Activated naive CD4-positive, alpha-beta T cell treated with anti-CD3 and anti-CD28 coated beads, Interleukin-2, amount 50 U/mL, for 16 hours (primary cell): Measurements from ENCODE around the gene CYTH4.
A peak's percentile ranks its signal among the peaks of the same experiment; 100 is the strongest.
"Not testable (repeated sequence)": the region's sequence is repeated elsewhere in the genome, so short reads cannot be mapped to it uniquely, and the experiment has no call there.

Source experiments
- DNase-seq: peaks from one replicate; pipeline ENCODE4 v3.0.0-alpha.2; 2020

The CYTH4 gene

DNA sequence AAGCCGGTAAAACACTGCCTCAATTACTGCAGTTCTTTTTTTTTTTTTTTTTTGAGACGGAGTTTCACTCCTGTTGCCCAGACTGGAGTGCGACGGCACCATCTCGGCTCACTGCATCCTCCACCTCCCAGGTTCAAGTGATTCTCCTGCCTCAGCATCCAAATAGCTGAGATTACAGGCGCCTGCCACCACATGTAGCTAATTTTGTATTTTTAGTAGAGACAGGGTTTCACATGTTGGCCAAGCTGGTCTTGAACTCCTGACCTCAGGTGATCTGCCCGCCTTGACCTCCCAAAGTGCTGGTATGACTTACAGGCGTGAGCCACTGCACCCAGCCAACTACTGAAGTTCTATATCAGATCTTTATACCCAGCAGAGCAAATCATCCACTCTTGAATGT lies 30.5 kb upstream of the CYTH4 start:
- not testable (repeated sequence) for DNase-seq

DNA sequence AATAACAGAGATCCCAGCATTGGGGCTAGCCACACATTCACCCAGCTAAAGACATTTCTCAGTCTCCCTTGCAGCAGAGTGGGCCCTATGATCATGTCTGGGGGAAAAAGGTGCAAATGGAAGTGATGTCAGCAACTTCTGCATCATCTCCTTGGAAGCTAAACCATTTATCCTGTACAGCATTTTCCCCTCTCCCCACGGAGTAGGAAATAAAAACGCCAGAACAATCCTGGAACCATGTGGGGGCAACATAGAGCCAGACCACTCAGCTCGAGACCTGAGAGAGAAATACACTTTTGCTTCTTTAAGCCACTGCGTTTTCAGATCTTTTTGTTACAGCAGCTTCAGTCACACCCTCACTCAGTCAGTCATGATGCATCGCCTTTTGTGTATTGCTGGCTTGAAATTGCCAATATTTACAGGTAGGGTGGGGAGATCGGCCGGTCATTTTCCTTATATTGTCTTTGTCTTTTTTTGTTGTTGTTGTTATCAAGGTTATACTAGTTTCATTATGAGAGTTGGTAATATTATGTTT lies 29.1 kb upstream of the CYTH4 start:
- no peak for DNase-seq

DNA sequence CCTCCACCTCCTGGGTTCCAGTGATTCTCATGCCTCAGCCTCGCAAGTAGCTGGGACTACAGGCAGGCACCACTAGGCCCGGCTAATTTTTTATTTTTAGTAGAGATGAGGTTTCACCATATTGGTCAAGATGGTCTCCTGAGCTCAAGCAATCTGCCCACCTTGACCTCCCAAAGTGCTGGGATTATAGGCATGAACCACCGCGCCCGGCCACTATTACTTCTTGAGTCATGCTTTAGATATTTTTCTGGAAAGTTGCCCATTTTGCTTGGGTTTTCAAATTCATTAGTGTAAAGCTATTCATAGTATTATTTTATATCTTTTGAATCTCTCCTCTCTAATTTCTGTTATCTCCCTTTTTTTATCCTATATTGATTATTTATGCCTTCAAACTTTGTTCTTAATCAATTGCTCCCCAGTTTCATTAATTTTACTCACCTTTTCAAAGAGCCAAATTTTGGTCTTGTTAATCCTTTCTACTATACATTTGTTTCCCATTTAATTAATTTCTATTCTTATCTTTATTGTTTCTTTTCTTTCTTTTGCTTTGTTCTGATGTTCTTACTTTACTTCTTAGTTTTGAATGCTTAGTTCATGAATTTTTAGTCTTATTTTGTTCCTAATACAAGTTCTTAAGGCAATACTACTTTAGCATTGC lies 28.0 kb upstream of the CYTH4 start:
- no peak for DNase-seq

DNA sequence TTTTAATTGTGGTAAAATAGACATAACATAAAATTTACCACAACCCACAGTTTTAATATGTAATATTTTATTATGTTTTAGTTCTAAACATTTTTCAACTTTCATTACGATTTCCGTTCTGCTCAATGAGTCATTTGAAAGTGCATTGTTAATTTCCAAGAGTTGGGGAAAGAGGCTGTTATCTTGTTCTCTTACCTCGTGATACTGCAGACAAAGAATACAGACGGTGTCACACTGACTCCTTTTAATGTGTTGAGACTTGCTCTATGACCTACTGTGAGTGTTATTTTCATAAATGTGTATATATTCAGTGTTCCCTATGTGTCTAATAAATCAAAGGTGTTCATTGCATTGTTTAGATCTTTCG lies 27.5 kb upstream of the CYTH4 start:
- DNase-seq, result no peak

DNA sequence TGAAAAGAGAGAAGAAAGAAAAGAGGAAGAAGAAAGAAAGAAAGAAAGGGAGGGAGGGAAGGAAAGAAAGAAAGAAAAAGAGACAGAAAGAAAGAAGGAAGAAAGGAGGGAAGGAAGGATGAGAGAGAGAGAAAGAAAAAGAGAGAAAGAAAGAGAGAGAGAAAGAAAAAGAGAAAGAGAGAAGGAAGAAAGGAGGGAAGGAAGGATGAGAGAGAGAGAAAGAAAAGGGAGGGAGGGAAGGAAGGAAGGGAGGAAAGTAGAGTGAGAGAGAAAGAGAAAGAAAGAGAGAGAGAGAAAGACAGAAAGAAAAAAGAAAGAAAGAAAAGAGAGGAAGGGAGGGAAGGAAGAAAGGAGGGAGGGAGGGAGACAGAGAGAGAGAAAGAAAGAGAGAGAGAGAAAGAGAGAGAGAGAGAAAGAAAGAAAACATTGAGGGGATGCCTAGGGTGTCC lies 26.7 kb upstream of the CYTH4 start:
- no peak for DNase-seq

DNA sequence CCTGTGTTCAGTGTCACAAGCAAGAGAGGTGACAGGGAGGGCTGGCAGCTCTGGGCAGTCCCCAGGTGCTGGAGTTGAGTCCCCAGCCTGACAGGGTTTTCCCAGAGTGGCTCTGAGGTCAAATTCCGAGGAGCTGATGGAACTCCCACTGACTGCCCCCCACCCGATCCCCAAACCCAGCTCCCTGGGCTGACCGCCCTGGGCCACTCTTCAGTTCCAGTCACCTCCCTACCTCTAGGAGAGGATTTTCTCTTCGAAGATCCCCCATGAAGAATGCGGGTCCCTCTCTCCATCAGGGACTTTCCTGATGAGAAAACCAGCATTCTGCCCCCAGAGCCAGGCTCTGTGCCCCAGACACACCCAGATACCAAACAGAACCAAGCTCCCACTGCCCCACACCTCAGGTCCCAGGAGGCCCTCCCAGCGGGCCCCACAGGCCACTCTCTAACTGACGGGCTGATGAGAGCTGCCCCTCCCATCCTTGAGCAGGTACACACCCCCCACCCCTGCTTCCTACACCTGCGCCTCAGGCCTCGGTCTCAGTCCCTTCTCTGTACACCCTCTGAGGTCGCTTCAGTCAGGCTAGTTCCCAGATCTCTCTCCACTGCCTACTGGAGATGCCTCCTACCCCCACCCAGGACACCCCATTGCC lies 26.1 kb upstream of the CYTH4 start:
- no peak for DNase-seq

DNA sequence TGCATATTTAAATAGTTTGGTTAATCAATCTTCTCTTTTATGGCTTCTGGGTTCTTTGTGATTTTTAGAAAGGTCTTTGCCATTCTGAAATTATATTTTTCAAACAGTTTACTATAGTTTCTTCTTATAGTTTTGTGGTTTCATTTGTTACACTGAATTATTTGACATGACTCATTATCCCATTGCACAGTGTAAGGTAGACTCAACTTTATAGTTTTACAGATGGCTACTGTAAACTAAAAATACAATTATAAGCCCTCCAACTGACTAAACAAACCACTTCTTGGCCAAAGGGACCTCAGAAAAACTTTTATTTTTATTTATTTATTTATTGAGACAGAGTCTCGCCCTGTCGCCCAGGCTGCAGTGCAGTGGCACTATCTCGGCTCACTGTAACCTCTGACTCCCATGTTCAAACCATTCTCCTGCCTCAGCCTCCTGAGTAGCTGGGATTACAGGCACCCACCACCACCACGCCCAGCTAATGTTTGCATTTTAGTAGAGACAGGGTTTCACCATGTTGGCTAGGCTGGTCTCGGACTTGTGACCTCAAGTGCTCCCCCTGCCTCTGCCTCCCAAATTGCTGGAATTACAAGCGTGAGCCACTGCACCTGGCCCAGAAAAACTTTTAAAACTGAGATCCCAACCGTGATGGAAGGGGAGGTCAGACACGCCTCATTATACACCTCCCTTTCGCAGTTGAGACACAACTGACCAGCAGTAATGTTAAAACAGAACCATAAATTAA lies 24.1 kb upstream of the CYTH4 start:
- DNase-seq, result no peak

DNA sequence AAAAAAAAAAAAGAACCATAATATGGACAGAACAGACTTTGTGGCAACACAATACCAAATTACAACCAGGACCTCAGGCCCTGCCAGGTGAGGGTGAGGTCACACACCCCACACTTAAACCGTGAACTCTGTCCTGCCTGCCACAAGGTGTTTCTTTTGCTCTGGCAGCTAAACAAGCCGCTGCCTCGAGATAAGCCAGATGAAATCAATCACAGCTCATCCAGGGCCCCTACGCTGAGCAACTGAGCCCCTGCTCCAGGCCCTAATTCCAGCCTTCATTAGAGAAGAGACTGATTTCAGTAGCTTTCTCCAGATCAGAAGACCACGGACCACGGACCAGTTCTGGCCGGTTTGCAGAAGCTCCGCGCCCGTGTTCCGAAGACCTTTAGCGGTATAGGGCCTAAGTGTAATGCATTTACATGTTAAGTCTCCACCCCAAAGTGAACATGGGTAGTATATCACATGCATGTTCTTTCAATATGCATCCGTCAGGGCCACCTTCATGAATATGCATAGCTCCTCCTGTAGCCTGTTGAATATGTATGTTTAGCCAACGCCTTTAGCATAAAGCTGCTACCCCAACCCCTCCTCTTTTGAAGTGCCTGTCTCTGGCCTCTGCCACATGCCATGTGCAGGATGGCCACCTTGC lies 23.4 kb upstream of the CYTH4 start:
- no peak for DNase-seq

DNA sequence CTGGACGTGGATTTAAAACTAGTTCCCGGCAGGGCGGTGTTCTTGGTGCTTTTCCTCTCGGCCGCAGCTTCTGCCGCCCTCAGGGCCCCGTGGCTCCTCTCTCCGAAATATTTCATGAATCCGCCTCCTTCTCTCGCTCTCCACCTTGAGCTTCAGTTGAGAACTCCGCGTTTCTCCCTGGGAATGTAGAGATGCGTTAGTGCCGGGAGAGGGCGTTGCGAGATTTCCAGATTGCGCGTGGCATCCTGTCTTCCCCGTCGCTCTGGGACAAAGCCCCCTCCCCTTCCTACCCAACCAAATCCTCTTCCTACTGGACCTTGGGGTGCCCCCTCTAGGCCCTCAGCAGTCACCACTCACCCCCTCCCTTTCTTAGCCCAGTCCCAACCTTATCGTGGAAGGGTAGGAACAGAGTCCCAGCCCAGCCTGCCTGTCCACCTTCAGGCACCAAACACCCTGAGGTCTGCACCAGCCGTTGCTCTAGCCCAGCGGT lies 22.7 kb upstream of the CYTH4 start:
- DNase-seq, result no peak

DNA sequence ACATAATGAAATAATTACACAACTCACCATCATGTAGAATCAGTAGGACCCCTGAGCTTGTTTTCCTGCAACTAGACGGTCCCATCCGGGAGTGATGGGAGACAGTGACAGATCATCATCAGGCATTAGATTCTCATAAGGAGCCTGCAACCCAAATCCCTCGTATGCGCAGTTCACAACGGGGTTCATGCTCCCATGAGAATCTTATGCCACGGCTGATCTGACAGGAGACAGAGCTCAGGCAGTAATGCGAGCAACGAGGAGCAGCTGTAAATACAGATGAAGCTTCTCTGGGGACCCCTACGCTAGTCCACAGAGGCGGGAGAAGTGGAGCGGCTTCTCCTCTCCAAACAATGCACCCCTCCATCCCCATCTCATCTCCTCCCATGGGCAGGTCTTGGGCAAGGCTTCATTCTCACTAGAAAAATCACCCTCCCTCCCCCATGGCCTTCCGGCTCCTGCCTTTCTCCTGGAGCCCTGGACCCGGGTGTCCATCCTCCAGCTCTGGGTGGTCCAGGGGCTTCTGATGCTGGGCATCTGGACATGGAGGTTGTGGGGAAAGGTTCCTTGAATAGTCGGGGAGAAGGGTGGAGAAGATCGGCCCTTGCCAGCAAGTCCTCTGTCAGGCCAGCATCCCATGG lies 22.0 kb upstream of the CYTH4 start:
- DNase-seq, result no peak

DNA sequence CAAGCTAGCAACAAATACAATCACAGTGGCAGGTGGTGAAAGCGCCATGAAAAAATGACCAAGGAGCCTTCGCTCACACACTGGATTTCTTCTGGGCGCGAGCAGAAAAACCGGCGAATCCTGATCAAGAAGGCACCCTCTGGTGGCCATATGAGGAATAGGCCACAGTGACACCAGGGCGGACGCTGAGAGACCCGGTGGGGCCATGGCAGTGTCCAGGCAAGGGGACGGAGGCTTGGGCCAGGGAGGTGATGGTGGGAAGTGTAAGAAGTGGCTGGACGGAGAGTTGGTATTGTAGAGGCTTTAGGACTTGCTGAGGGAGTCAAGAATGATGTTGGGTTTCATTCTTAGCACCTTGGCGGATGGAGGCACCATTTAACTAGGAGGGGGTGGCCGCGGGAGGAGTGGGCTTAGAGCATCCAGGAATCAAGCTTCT lies 21.4 kb upstream of the CYTH4 start:
- peak; percentile 62 for DNase-seq

DNA sequence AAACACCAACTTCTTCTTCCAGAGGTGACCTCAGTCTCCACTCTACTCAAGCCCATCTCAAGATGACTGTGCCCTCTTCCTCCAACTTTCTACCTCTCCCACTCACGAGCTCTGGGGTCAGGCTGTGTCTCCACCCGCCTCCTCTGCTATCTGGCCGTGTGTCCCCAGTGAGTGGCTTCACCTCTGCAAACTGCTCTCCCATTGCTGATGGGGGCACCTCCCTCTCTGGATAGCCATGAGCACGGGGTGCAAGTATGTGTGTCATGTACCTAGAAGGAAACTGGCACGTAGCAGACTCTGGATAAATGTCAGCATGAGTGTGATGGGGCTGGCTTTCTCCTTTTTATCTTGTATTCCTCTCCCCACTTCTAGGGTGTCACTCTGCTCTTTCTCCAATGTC lies 20.0 kb upstream of the CYTH4 start:
- DNase-seq, result no peak

DNA sequence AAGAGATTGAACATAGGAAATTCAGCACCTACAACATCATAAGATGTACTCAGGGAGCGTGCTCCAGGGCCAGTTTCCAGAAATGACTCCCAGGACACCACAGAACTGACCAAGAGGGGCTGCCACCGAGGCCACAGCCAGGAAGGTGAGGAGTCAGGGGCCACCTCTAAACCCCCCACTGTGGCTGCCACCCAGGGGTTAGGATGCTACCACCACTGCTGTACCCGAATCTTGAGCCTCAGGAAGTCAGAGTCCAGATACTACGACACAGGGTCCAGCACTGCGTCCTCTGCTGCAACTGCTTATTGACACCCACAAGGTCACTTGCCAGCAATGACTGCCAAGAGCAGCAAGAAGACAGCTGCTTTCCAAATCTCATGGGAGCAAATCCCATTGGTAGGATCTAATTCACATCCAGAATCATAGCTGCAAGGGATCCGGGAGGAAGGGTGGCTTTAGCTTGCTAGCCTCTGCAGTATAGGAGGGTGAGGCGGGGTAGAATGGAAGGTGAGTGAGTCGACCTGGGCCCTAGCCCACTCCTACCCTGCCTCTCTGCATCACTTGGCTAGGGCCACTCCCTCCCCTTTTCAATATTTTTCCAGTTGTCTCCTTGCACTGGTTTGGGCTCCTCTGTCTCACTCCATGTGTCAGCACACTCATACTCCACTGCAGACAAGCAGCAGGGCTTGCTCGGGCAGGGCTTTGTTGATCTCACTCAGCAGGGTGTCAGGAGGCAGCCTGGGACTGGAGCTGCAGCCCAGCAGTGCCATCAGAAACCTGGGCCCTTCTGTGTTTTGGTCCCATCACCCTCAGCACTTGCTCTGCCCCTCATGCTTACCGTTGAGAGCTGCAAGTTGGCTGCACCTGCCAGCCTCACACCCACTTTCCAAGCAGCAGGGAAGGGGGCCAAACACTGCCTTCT lies 18.1 kb upstream of the CYTH4 start:
- no peak for DNase-seq

DNA sequence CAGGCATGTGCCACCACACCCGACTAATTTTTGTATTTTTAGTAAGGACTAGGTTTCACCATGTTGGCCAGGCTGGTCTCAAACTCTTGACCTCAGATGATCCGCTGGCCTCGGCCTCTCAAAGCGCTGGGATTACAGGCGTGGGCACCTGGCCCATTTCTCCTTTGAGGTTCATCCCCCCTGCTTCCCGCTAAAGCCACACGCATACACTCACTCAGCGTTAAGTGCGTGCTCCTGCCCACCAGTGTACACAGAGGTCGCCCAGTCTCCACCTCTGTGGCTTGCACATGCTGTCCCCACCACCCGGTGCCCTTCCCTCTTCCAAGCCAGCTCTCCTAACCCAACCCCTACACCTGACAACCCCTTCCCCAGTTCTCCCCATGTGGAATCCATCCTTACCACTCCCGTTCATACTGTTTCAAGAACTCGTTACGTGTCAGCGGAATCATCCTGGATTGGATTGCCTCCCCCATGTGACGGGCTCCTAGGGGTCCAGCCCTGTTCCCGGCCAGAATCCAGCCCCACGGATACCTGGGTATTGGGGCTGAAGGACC lies 15.7 kb upstream of the CYTH4 start:
- no peak for DNase-seq

DNA sequence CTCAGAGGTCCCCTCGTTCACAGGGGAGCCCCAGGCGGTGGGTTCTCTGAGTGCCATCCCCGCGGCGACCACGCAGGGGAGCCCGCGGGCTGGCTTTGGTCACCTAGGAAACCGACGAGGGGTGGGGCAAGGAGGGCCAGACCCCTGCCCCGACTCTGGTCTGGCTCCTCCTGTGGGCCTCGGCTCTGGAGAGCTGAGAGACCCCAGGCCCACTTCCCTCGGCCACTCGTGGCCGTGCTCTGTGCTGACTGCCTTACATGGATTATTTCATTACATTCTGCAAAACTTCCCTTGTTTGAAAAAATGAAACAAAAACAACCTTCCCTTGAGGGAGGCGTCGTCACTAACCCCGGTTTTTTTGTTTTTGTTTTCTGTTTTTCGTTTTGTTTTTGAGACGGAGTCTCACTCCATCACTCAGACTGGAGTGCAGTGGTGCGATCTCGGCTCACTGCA lies 15.1 kb upstream of the CYTH4 start:
- peak; percentile 70 for DNase-seq

DNA sequence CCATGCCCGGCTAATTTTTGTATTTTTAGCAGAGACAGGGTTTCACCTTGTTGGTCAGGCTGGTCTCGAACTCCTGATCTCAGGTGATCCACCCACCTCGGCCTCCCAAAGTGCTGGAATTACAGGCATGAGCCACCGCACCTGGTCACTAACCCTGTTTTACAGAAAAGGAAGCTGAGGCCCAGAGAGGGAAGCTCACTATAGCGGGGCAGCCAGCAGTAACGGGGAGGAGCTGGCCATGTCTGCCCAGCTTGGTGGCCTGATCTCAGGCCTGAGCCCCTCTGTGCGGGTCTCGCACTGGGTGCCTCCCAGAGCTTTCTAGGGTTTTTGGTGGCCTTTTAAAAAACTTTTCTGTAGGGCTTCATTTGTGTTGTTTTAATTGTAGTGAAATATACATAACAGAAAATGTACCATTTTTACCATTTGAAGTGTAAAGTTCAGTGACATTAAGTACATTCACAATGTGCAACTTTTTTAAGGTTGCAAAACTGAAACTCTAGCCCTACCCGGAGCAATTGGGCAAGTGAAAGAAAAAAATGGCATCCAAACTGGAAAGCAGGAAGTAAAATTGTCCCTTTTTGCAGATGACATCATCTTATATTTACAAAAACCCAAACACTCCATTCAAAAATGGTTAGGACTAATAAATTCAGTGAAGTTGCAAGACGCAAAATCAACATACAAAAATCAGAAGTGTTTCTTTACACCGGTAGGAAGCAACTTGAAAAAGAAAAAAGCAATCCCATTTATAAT lies 14.5 kb upstream of the CYTH4 start:
- DNase-seq, result no peak

DNA sequence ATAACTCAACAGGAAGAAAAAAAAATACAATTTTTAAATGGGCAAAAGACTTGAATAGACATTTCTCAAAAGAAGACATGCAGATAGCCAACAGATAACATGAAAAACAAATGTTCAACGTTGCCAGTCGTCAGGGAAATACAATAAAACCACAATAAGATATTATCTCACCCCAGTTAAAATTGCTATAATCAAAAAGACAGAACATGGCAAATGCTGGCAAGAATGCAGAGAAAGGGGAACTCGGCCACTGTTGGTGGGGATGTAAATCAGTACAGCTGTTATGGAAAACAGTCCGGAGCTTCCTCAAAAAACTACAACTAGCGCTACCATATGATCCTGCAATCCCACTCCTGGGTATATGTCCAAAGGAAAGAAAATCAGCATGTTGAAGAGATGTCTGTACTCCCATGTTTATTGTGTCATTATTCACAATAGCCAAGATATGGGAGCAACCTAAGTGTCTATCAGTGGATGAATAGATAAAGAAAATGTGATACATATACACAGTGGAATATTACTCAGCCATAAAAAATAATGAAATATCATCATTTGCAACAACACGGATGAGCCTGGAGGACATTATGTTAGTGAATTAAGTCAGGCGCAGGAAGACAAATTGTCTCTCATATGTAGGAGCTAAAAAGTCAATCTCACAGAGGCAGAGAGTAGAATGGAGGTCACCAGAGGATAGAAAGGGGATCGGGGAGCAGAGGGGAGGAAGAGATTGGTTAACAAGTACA lies 12.2 kb upstream of the CYTH4 start:
- no peak for DNase-seq

DNA sequence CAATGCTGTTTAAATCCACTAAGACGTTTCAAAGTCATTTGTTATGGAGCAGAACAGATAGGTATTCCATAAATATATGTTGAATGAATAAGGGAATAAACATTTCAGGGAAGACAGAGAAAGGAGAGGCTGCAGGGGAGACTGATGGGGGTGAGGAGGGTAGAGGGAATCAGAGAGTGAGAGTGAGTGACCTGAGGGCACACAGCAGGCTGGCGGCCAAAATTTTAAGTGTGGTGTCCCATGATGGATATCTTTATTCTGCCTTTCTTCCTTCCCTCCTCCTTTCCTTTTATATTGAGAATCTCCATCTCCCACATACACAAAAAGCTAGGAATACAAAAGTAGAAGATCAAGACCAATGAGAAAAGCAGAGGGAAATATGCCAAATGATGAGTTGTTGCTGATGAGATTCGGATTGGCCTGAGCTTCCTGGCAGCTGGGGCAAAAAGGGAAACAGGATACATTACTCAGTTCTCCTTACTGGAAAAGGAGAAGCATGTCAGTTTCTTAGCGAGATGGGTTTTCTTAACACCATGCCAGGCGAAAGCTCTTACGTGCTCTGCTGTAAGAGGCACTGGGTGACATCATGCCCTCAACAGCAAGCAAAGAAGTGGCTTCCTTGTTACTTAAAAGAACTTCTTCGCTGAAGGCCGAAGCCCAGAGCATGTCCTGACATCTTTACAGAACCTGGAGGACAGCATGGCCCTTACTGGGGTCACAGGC lies 11.2 kb upstream of the CYTH4 start:
- no peak for DNase-seq
